ENCODE results near the gene ALKAL2. TPM values are rescaled to one million over a fixed set of nuclear protein-coding genes. Genes with fewer than 3 reads are reported as not detected.

Gene ALKAL2
- total and polyA plus RNA-seq, 2 donors (not counting 3 experiments of a cell fraction or from before 2014, with no cell fraction given), result not detected

DNA sequence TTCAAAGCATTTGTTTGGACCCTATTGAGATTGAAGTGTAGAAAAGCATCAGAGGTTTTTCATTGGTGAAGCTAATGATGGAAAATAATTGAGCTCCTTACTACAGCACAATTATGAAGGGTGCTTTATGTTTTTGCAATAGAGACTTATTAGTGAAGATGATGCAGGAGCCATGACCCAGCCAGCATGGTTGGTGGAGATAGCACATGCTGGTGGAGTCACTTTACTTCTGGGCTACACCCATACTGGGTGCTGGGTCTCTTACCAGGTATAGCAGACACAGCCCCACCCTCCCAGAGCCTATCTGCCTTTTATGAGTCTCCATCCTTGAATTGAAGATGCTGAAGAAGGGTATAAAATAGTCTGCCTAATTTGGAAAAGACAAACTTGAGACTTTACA, 19.6 kb downstream of the ALKAL2 start:
- Histone ChIP-seq H3K4me2 (ENCODE audit: insufficient read depth, low read length) (no peak overlapping the region), H4K20me1 (replicated peaks; ENCODE audit: control insufficient read depth, extremely low read depth, insufficient read depth, low read length) (no peaks in the 10 kb centered on the region), H3K79me2 (ENCODE audit: control insufficient read depth, insufficient read depth, low read length) (peaks cover 79% of the 10 kb centered on the region), H3K27ac (ENCODE audit: insufficient read depth, low read depth, low read length) (no peak overlapping the region), H3K9me1 (replicated peaks; ENCODE audit: control insufficient read depth, extremely low read depth, insufficient read depth, low read length) (no peaks in the 10 kb centered on the region), H2AFZ (ENCODE audit: low read depth, low read length) (no peak overlapping the region), H3K9me3 (replicated peaks; ENCODE audit: control insufficient read depth, insufficient read depth, low read length) (no peaks in the 10 kb centered on the region), H3K36me3 (ENCODE audit: control insufficient read depth in 2 of 2, extremely low read depth in 1 of 2, insufficient read depth in 2 of 2, low read length in 2 of 2) (no peaks in the 10 kb centered on the region), H3K27me3 (ENCODE audit: control insufficient read depth in 2 of 2, insufficient read depth in 2 of 2, low read length in 2 of 2) (no peaks in the 10 kb centered on the region), H3K9ac (replicated peaks; ENCODE audit: extremely low read depth, insufficient read depth, low read length) (no peak overlapping the region), H3K4me3 (replicated peaks in 1 of 3; ENCODE audit: insufficient read depth in 1 of 3, low read depth in 1 of 3, low read length in 3 of 3) (no peak overlapping the region), H3K4me1 (ENCODE audit: control insufficient read depth, extremely low read depth, insufficient read depth, low read length) (peaks cover 17% of the 10 kb centered on the region)
- TF ChIP-seq FOS (IDR thresholded peaks at IDR 0.05; ENCODE audit: borderline replicate concordance, insufficient read depth, low read length) (no peak), MYC (IDR thresholded peaks at IDR 0.05; ENCODE audit: low read depth, low read length) (no peak), POLR2AphosphoS5 (IDR thresholded peaks at IDR 0.05; ENCODE audit: insufficient read depth, low read depth, low read length) (no peak), JUN (IDR thresholded peaks at IDR 0.05; ENCODE audit: borderline replicate concordance, insufficient read depth, insufficient read length, low read depth) (no peak), GATA2 (IDR thresholded peaks at IDR 0.05; ENCODE audit: insufficient read depth, insufficient read length, low read depth, low read length) (no peak), POLR2A (IDR thresholded peaks at IDR 0.05; ENCODE audit: low read depth, low read length) (no peak), EZH2 (IDR thresholded peaks at IDR 0.05; ENCODE audit: borderline replicate concordance, low read depth, low read length, severe bottlenecking) (no peak)
- TF ChIP-seq, protein P1, sequence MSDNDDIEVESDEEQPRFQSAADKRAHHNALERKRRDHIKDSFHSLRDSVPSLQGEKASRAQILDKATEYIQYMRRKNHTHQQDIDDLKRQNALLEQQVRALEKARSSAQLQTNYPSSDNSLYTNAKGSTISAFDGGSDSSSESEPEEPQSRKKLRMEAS (IDR thresholded peaks at IDR 0.05; ENCODE audit: insufficient read depth, insufficient read length), result no peak
- TF ChIP-seq, protein P2, sequence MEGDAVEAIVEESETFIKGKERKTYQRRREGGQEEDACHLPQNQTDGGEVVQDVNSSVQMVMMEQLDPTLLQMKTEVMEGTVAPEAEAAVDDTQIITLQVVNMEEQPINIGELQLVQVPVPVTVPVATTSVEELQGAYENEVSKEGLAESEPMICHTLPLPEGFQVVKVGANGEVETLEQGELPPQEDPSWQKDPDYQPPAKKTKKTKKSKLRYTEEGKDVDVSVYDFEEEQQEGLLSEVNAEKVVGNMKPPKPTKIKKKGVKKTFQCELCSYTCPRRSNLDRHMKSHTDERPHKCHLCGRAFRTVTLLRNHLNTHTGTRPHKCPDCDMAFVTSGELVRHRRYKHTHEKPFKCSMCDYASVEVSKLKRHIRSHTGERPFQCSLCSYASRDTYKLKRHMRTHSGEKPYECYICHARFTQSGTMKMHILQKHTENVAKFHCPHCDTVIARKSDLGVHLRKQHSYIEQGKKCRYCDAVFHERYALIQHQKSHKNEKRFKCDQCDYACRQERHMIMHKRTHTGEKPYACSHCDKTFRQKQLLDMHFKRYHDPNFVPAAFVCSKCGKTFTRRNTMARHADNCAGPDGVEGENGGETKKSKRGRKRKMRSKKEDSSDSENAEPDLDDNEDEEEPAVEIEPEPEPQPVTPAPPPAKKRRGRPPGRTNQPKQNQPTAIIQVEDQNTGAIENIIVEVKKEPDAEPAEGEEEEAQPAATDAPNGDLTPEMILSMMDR (IDR thresholded peaks at IDR 0.05; ENCODE audit: extremely low read depth in 1 of 2, insufficient read depth in 1 of 2, low read depth in 1 of 2, low read length in 2 of 2), result no peak
- DNase-seq (ENCODE audit: low read depth, low spot score), result no peak
- BruUV-seq (replicated peaks), result no TSS peak
- no peak for FAIRE-seq
- CTCF ChIA-PET, result no interaction called here
- dilution Hi-C loops (cut with MboI; ENCODE audit: extremely low pct_ligation_motif_present, low sequenced_read_pairs) (no loop called here), intact Hi-C loops (cut with micrococcal nuclease) (no loop called here)
- POLR2A ChIA-PET, result no interaction called here
